ENCODE results near the gene DNER.

The DNER gene

GRCh38 chr2:229591611-229592010 lies 122.7 kb downstream of the DNER start:
- H3K27ac Mint-ChIP-seq: no peak overlapping the region
- H3K9me3 Mint-ChIP-seq (ENCODE audit: low read depth): no peaks in the 10 kb centered on the region
- no peaks in the 10 kb centered on the region for H3K36me3 Mint-ChIP-seq
- no peak overlapping the region for H3K4me3 Mint-ChIP-seq
- H3K4me1 Mint-ChIP-seq (ENCODE audit: low read depth): no peaks in the 10 kb centered on the region
- H3K27me3 Mint-ChIP-seq: peaks cover 6% of the 10 kb centered on the region

DNA sequence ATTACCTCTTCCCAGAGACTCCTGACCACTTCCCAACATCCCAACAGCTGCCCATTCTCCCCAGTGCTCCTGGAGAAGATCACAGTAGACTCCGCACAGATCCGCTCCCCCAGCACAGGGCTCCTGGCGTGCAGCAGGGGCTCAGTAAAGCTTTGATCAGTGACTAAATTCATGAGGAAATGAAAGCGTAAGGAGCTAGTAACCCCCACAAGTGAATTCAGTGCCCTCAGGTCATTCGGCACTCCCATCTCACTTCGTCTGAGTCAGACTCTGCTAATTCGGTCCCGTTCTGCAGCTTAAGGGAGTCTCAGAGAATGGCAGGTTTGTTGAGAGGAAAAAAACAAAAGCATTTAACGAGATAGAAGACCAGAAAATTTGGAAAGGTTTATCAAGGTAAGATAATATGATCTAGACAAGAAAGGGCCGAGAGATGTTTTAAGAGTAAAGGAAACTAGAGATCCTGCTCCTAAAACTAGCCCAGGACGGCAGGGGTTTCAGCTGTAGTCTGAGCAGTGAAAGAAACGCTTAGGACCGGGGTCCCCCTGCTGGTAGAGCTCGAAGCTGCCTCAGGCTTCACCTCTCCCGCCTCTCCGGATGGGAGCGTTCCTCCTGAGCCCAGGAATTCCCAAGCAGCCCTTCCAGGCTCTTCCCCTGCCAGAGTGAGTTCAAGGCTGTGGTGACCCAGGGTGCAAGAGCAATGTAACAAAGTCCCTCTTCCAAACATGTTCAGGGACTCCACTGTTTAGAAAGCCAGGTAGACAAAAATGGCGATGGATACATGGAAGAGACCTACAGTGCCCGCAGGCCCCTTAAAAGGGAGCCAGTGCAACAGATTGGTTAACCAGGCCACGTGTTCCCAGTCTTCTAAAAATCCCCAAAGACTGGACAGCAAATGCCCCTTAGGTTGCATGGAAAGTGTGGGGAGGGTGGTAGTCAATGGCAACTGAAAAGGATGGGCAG lies 127.3 kb downstream of the DNER start:
- H3K27ac Mint-ChIP-seq: no peak overlapping the region
- no peaks in the 10 kb centered on the region for H3K9me3 Mint-ChIP-seq (ENCODE audit: low read depth)
- no peaks in the 10 kb centered on the region for H3K36me3 Mint-ChIP-seq
- H3K27me3 Mint-ChIP-seq: peaks cover 19% of the 10 kb centered on the region
- no peak overlapping the region for H3K4me3 Mint-ChIP-seq
- no peaks in the 10 kb centered on the region for H3K4me1 Mint-ChIP-seq (ENCODE audit: low read depth)

DNA sequence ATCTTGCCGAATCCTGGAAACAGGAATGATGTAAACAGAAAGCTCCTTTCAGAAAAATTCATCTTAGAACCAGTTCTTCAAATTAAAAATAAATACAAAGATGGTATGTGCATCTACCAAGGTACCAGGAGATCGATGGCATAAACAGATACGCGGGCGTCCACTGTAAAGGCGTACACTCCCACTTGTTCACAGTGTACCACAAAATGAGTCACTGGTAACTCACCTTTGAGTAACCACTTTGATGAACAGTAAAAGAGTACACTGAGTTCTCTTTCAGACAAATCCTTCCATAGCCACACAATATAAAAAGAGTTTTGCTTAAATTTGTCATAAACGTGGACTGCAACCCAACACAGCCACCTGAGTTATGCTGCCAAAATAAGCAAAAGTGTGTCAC lies 128.3 kb downstream of the DNER start:
- no peaks in the 10 kb centered on the region for H3K4me1 Mint-ChIP-seq (ENCODE audit: low read depth)
- no peak overlapping the region for H3K27ac Mint-ChIP-seq
- H3K27me3 Mint-ChIP-seq: peaks cover 22% of the 10 kb centered on the region
- H3K36me3 Mint-ChIP-seq: no peaks in the 10 kb centered on the region
- no peaks in the 10 kb centered on the region for H3K9me3 Mint-ChIP-seq (ENCODE audit: low read depth)
- H3K4me3 Mint-ChIP-seq: no peak overlapping the region

- Mint-ChIP-seq H3K36me3 (no peaks in the 10 kb centered on the region), H3K4me3 (no peak overlapping the region), H3K27me3 (peaks cover 31% of the 10 kb centered on the region), H3K4me1 (ENCODE audit: low read depth) (no peaks in the 10 kb centered on the region), H3K27ac (no peak overlapping the region), H3K9me3 (ENCODE audit: low read depth) (no peaks in the 10 kb centered on the region)
These were observed 132.2 kb downstream of the DNER start for GRCh38 chr2:229582151-229582550.

- no peak overlapping the region for H3K27ac Mint-ChIP-seq
- H3K4me1 Mint-ChIP-seq (ENCODE audit: low read depth): no peaks in the 10 kb centered on the region
- no peaks in the 10 kb centered on the region for H3K36me3 Mint-ChIP-seq
- peaks cover 17% of the 10 kb centered on the region for H3K27me3 Mint-ChIP-seq
- no peak overlapping the region for H3K4me3 Mint-ChIP-seq
- no peaks in the 10 kb centered on the region for H3K9me3 Mint-ChIP-seq (ENCODE audit: low read depth)
These were observed 136.1 kb downstream of the DNER start for GRCh38 chr2:229578052-229578846.

- H3K4me1 Mint-ChIP-seq (ENCODE audit: low read depth): no peaks in the 10 kb centered on the region
- no peak overlapping the region for H3K27ac Mint-ChIP-seq
- H3K27me3 Mint-ChIP-seq: peaks cover 11% of the 10 kb centered on the region
- no peaks in the 10 kb centered on the region for H3K36me3 Mint-ChIP-seq
- no peak overlapping the region for H3K4me3 Mint-ChIP-seq
- no peaks in the 10 kb centered on the region for H3K9me3 Mint-ChIP-seq (ENCODE audit: low read depth)
These were observed 138.6 kb downstream of the DNER start for GRCh38 chr2:229575569-229576315.

- H3K27me3 Mint-ChIP-seq: peaks cover 8% of the 10 kb centered on the region
- no peaks in the 10 kb centered on the region for H3K4me1 Mint-ChIP-seq (ENCODE audit: low read depth)
- H3K36me3 Mint-ChIP-seq: no peaks in the 10 kb centered on the region
- H3K4me3 Mint-ChIP-seq: no peak overlapping the region
- no peaks in the 10 kb centered on the region for H3K9me3 Mint-ChIP-seq (ENCODE audit: low read depth)
- H3K27ac Mint-ChIP-seq: no peak overlapping the region
These were observed 141.7 kb downstream of the DNER start for GRCh38 chr2:229572507-229573271.

GRCh38 chr2:229571243-229571642 lies 143.1 kb downstream of the DNER start:
- Mint-ChIP-seq H3K4me3 (no peak overlapping the region), H3K36me3 (no peaks in the 10 kb centered on the region), H3K27me3 (peaks cover 6% of the 10 kb centered on the region), H3K4me1 (ENCODE audit: low read depth) (no peaks in the 10 kb centered on the region), H3K9me3 (ENCODE audit: low read depth) (no peaks in the 10 kb centered on the region), H3K27ac (no peak overlapping the region)

GRCh38 chr2:229566370-229566769 lies 148.0 kb downstream of the DNER start:
- H3K4me1 Mint-ChIP-seq (ENCODE audit: low read depth): no peaks in the 10 kb centered on the region
- peaks cover 6% of the 10 kb centered on the region for H3K27me3 Mint-ChIP-seq
- no peaks in the 10 kb centered on the region for H3K36me3 Mint-ChIP-seq
- no peaks in the 10 kb centered on the region for H3K9me3 Mint-ChIP-seq (ENCODE audit: low read depth)
- H3K27ac Mint-ChIP-seq: no peak overlapping the region
- H3K4me3 Mint-ChIP-seq: no peak overlapping the region

DNA sequence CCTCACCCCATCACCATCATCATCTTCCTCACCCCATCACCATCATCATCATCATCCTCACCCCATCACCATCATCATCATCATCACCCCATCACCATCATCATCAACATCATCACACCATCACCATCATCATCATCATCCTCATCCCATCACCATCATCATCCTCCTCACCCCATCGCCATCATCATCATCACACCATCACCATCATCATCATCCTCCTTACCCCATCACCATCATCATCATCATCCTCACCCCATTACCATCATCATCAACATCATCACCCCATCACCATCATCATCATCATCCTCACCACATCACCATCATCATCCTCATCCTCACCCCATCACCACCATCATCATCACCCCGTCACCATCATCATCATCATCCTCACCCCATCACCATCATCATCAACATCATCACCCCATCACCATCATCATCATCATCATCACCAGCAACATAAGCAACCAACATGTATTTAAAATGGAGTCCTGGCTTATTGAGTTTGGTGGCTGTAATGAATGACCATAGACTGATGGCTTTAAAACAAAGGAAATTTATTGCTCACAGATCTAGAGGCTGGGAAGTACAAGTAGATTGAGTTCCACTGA lies 150.0 kb downstream of the DNER start:
- Mint-ChIP-seq H3K27ac (no peak overlapping the region), H3K4me3 (no peak overlapping the region), H3K4me1 (ENCODE audit: low read depth) (no peaks in the 10 kb centered on the region), H3K9me3 (ENCODE audit: low read depth) (no peaks in the 10 kb centered on the region), H3K36me3 (no peaks in the 10 kb centered on the region), H3K27me3 (peaks cover 1% of the 10 kb centered on the region)

- H3K4me3 Mint-ChIP-seq: no peak overlapping the region
- peaks cover 5% of the 10 kb centered on the region for H3K27me3 Mint-ChIP-seq
- H3K36me3 Mint-ChIP-seq: no peaks in the 10 kb centered on the region
- peaks cover 3% of the 10 kb centered on the region for H3K9me3 Mint-ChIP-seq (ENCODE audit: low read depth)
- H3K27ac Mint-ChIP-seq: no peak overlapping the region
- H3K4me1 Mint-ChIP-seq (ENCODE audit: low read depth): no peaks in the 10 kb centered on the region
These were observed 151.0 kb downstream of the DNER start for GRCh38 chr2:229563388-229563787.

GRCh38 chr2:229562472-229563127 lies 151.8 kb downstream of the DNER start:
- no peak overlapping the region for H3K4me3 Mint-ChIP-seq
- H3K4me1 Mint-ChIP-seq (ENCODE audit: low read depth): no peaks in the 10 kb centered on the region
- H3K27ac Mint-ChIP-seq: no peak overlapping the region
- peaks cover 4% of the 10 kb centered on the region for H3K27me3 Mint-ChIP-seq
- H3K9me3 Mint-ChIP-seq (ENCODE audit: low read depth): peaks cover 3% of the 10 kb centered on the region
- H3K36me3 Mint-ChIP-seq: no peaks in the 10 kb centered on the region

DNA sequence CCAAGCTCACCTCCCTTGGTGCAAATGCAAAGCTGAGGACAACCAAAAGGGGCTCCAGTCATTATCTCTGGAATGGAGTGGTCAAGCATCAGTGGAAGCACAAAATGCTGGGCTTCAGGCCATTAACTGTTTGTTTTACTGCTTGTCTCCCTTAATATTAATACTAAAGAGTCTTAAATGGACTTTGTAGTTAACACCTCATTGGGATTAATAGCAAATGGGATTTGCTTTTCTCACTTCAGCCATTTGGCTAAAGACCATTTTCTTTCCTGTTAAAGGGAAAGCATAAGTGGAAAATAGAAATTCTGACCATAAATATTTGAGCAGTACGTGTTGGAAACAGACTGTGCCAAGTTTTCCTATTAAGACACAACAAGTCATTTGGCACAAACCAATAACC lies 154.4 kb downstream of the DNER start:
- Mint-ChIP-seq H3K4me1 (ENCODE audit: low read depth) (no peaks in the 10 kb centered on the region), H3K9me3 (ENCODE audit: low read depth) (peaks cover 8% of the 10 kb centered on the region), H3K27me3 (peaks cover 10% of the 10 kb centered on the region), H3K27ac (no peak overlapping the region), H3K36me3 (no peaks in the 10 kb centered on the region), H3K4me3 (no peak overlapping the region)

Measured in activated naive CD8-positive, alpha-beta T cell (primary cell).